Tibial artery (tissue), 4 donors: ENCODE results near the gene C4orf17.

Experiments used
- DNase-seq, 2 donors: peaks; one replicate each; pipeline ENCODE4 v3.0.0-alpha.2; 2019
- H3K27ac ChIP-seq, 2 donors: fragments of 200-600 bp; sonication (generic) in 1 of 2; 1 replicate in 1 of 2; 2 replicates in 1 of 2; pipeline ENCODE4 v1.5.1; 2018 to 2019; ENCODE audit warnings: mild to moderate bottlenecking in 1 of 2
- H3K27me3 ChIP-seq, 2 donors: fragments of 200-600 bp; sonication (generic) in 1 of 2; one replicate each; pipeline versions ENCODE4 v1.5.1 to v1.6.0; 2016 to 2019
- H3K36me3 ChIP-seq, 3 donors: fragments of 200-600 bp; sonication (generic) in 2 of 3; one replicate each; pipeline ENCODE4 v1.5.1; 2016 to 2019; ENCODE audit warnings: mild to moderate bottlenecking in 2 of 3
- H3K4me1 ChIP-seq, 4 donors: fragments of 200-600 bp; sonication (generic) in 2 of 4; 1 replicate in 3 of 4; 2 replicates in 1 of 4; pipeline ENCODE4 v1.5.1; 2016 to 2019
- H3K4me3 ChIP-seq, 2 donors: fragments of 200-600 bp; sonication (generic) in 1 of 2; 1 replicate in 1 of 2; 2 replicates in 1 of 2; pipeline ENCODE4 v1.5.1; 2018 to 2019; ENCODE audit warnings: mild to moderate bottlenecking in 2 of 2
- H3K9me3 ChIP-seq, 3 donors: fragments of 200-600 bp; sonication (generic) in 1 of 3; one replicate each; pipeline ENCODE4 v1.5.1; 2016 to 2019
- CTCF ChIP-seq, 2 experiments: fragments of 200-600 bp in 1 of 2; fragments of 450-650 bp in 1 of 2; IDR thresholded peaks; one replicate each; pipeline ENCODE4 v1.5.1; 2017 to 2019; ENCODE audit warnings: antibody characterized with exemption in 2 of 2, mild to moderate bottlenecking in 1 of 2, moderate library complexity in 1 of 2
- intact Hi-C: fragments of 100-400 bp; cut with DNase I; formaldehyde crosslinking; loops from one replicate; pipeline ENCODE4 v1.15.0; 2023; ENCODE audit warnings: low total_unique reads

C4orf17 gene

GRCh38 chr4:99510721-99511120, at the start of gene C4orf17:
Gene C4orf17, plus strand, starts transcription at chr4:99511021. Its CDS starts 2,061 bp downstream, at chr4:99513082.
- H3K4me3 ChIP-seq, result no peak within 1 kb of the TSS
- no peak for TF ChIP-seq CTCF (IDR thresholded peaks at IDR 0.05)
- intact Hi-C loops, result no loop called here
- no peak for DNase-seq
- H3K4me1 ChIP-seq, result no peaks in the 10 kb centered on the region
- H3K36me3 ChIP-seq, result no peaks in the 10 kb centered on the region
- no peaks in the 10 kb centered on the region for H3K27me3 ChIP-seq
- no peak within 1 kb of the TSS for H3K27ac ChIP-seq
- H3K9me3 ChIP-seq, result no peaks in the 10 kb centered on the region

GRCh38 chr4:99461623-99462401, 49.0 kb upstream of the C4orf17 start:
- Histone ChIP-seq H3K4me1 (no peaks in the 10 kb centered on the region), H3K9me3 (no peaks in the 10 kb centered on the region), H3K27me3 (no peaks in the 10 kb centered on the region), H3K4me3 (no peak overlapping the region), H3K27ac (no peak overlapping the region), H3K36me3 (no peaks in the 10 kb centered on the region)
- intact Hi-C loops, result loop anchor here (5.0 kb wide), 2 partner anchors 260 to 345 kb away; no protein-coding TSS in a partner anchor
- DNase-seq, result no peak
- TF ChIP-seq CTCF (IDR thresholded peaks at IDR 0.05), result no peak

- TF ChIP-seq CTCF (IDR thresholded peaks at IDR 0.05), result peak; percentile 80 to 82
- intact Hi-C loops, result loop anchor here (5.0 kb wide), 2 partner anchors 261 to 346 kb away; no protein-coding TSS in a partner anchor
- Histone ChIP-seq H3K4me3 (no peak overlapping the region), H3K36me3 (no peaks in the 10 kb centered on the region), H3K27me3 (no peaks in the 10 kb centered on the region), H3K27ac (no peak overlapping the region), H3K4me1 (no peaks in the 10 kb centered on the region), H3K9me3 (no peaks in the 10 kb centered on the region)
- peak; percentile 49 to 77 for DNase-seq
Measured at GRCh38 chr4:99462875-99463464, 47.9 kb upstream of the C4orf17 start.

GRCh38 chr4:99463566-99463965, 47.3 kb upstream of the C4orf17 start:
- no peak overlapping the region for H3K27ac ChIP-seq
- H3K4me1 ChIP-seq, result no peaks in the 10 kb centered on the region
- H3K27me3 ChIP-seq, result no peaks in the 10 kb centered on the region
- no peak for TF ChIP-seq CTCF (IDR thresholded peaks at IDR 0.05)
- DNase-seq, result no peak
- no peaks in the 10 kb centered on the region for H3K36me3 ChIP-seq
- H3K4me3 ChIP-seq, result no peak overlapping the region
- intact Hi-C loops, result loop anchor here (5.0 kb wide), 2 partner anchors 261 to 346 kb away; no protein-coding TSS in a partner anchor
- no peaks in the 10 kb centered on the region for H3K9me3 ChIP-seq

GRCh38 chr4:99467887-99468286, 42.9 kb upstream of the C4orf17 start:
- H3K4me3 ChIP-seq, result no peak overlapping the region
- intact Hi-C loops, result loop anchor here (5.0 kb wide), 1 partner anchor 526 kb away; no protein-coding TSS in a partner anchor
- no peaks in the 10 kb centered on the region for H3K36me3 ChIP-seq
- H3K9me3 ChIP-seq, result no peaks in the 10 kb centered on the region
- H3K27ac ChIP-seq, result no peak overlapping the region
- H3K27me3 ChIP-seq, result no peaks in the 10 kb centered on the region
- H3K4me1 ChIP-seq, result no peaks in the 10 kb centered on the region
- no peak for TF ChIP-seq CTCF (IDR thresholded peaks at IDR 0.05)
- DNase-seq, result no peak
